Right lung (tissue), 5 donors: ENCODE results near the gene CD276. TPM values are rescaled to one million over a fixed set of nuclear protein-coding genes. Genes with fewer than 3 reads are reported as not detected.

Experiments used
- DNase-seq, 2 donors: peaks; one replicate each; pipeline ENCODE4 v3.0.0-alpha.2; 2013
- polyA plus RNA-seq, 5 donors: library from polyadenylated mRNA; unstranded; fragments of 120-200 nt; gene quantifications; one replicate each; pipeline versions ENCODE4 v1.2.1 to v1.2.3, GENCODE V29; 2013; ENCODE audit warnings: inconsistent platforms in 1 of 5, low replicate concordance in 1 of 5; ENCODE audit not compliant: insufficient read length in 5 of 5, insufficient read depth in 1 of 5

Gene CD276
- polyA plus RNA-seq, 5 donors = 138 to 179 (median 150) TPM

DNA sequence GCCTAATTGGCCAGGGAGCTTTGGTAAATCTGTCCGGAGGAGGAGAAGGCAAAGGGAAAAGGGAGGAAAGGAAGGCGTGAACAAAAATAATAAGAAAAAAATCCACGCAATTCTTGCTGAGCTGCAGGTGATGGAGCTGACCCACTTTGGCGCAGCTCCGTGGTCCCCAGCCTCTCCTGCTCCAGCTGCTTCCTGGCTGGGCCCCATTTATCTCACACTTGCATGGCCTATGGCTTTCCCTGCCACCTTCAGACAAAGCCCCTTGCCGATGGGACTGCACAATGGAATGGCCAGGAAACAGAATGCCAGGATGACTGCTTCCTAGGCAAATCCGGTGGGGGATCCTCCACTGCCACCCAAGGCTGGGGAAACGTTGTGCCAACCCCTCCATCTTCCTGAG is 62.1 kb downstream of the CD276 start:
- DNase-seq = no peak

DNA sequence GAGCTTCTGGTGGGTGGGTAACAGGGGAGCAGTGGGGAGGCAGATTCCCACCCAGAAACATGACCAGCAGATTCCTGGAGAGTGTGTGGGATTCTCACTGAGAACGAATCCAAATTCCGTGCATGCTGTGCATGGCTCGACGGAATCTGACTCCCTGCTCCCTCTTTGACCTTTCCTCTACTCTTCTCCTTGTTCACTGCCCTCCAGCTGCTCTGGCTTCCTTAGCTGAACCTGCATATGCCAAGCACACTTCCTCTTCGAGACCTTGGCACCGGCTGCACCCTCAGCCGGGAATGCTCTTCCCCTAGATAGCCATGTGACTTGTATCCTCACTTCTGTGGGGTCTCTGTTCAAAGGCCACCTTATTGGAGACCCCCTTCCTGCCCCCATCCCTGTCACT is 62.7 kb downstream of the CD276 start:
- no peak for DNase-seq

DNA sequence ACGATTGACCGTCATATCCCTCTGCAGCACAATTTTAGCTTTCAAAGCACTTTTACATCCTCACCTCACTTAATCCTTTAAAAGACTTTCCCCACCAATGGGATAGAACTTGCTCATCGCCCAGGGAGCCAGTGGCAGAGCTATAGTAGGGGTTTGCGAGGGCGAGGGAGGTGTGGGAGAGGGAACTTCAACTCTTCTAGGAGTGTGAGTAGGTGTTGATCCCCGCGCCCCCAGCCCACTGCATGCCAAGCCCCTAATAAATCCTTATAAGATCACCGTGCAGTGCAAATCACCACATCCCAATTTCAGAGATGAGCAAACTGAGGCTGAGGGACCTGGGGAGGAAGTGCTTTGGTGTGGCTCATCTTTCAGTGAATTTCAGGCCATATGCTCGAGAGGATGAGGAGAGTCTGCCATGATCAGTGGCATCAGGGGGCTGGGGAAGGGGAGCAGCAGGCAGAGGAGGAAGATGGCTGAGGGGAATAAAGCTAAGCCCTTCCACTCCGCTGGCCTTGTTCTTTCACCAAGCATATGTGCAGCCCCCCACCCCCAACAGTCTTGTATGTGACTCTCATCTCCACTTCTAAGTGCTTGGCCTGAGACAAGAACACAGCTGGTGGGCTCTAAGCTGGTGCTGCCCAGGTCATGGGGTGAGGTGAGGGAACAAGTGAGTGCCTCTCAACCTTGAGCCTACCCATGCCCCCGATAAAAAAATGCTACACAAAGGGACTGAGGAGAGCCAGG is 63.8 kb downstream of the CD276 start:
- DNase-seq = no peak

DNA sequence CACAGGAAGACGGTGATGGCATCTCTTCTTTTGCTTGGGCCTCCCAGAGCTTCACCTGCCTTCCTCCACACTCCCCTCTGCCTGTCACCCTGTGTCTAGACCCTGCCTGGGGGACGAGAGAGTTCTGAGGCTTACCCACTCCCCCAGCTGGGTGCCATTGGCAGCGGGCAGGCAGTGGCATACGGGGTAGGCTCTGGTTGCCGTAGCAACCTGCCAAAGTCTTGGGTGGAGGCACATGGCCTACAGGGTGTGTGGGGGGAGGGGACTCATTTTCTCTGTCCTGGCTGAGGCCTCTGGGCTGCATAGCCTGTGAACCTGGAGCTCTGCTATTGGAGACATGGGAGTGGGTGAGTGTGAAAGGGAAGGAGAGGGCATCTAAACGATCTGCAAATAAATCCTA is 64.5 kb downstream of the CD276 start:
- DNase-seq = no peak

DNA sequence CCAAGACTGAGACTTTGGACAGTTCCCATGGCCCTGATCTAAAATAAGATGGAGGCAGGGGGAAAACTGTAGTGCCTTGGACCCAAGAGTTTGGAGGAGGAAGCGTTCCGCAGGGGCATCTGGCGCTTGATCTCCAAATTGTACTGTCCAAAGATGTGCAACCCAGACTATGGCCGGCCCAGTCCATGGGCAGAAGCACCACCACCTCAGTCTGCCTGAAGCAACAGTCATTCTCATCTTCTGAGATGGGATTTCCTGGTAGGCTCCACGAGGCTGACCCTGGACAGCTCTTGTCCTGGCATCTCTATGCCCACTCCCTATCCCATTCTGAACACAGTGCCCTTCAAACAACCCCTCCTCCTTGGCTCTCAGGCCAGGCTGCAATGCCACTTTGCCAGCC is 65.3 kb downstream of the CD276 start:
- DNase-seq = no peak

DNA sequence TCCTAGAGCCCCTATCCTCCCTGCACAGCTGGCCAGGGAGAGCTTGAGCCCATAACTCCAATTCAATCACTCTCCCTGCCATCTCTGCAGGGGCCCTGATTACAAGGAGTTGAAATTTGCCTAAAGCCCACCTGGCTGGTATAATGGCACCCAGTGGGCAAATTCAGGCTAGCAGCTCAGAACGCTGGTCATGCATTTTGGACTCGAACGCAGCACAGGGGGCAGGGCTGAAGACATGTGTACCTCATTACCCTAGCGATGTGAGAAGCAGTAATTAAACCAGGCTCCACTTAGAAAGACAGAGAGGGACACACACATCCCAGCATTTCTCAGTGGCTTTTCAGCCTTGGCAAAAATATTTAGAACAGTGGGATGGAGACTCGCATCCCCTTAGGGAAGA is 65.8 kb downstream of the CD276 start:
- no peak for DNase-seq

DNA sequence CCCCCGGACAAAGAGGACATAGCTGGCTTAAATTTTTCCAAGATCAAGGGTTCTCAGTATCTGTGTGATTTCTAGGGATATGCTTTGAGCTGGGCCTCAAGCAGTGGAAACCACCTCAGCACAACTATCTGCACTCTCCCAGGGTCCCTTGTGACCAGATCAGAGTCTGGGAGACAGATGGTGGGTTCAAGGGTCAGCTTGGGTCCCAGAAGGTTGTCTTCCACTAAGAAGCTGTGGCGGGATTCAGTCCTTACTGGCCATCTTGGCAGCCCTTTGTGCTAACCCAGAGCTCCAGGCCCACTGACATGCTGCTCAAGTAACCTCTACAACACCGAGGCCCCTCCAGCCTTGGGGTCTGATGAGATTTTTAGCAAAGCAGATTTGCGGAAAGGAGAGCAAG is 66.3 kb downstream of the CD276 start:
- DNase-seq = no peak

DNA sequence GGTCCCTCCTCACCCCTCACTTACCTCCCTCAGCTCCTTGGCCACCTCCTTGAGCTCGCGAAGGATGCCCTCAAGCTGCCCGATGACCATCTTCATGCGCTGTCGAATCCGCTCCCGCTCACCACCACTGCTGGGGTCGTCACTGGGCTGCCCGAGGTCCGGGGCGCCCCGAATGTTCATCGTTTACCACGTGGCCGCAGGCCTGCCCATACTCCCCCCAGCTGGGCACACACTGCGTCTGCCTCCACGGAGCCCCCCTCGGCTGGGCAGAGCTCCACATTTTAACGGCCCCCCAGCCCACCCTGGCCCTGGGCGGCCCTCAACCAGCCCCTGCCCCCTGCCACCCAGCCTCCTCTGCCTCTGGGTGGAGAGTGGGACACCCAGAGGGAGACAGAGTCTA is 66.8 kb downstream of the CD276 start:
- DNase-seq = no peak

DNA sequence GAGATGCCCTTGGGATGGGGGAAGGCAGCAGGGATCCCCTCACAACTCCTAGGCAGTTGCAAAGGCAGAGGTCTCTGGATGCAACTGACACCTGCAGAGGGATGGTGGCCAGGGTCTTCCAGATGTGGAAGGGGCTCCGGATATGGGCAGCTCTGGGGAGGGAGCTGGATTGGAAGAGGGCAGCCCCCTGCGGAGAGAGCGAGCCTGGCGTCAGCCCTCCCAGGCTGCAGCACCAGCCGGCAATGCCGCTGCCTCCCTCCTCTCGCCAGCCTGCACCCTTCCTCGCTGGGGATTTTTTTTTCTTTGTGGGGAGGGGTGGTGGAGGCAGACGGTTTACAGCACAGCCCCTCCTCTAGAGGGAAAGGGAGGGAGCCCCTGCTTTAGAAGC is 67.3 kb downstream of the CD276 start:
- no peak for DNase-seq

DNA sequence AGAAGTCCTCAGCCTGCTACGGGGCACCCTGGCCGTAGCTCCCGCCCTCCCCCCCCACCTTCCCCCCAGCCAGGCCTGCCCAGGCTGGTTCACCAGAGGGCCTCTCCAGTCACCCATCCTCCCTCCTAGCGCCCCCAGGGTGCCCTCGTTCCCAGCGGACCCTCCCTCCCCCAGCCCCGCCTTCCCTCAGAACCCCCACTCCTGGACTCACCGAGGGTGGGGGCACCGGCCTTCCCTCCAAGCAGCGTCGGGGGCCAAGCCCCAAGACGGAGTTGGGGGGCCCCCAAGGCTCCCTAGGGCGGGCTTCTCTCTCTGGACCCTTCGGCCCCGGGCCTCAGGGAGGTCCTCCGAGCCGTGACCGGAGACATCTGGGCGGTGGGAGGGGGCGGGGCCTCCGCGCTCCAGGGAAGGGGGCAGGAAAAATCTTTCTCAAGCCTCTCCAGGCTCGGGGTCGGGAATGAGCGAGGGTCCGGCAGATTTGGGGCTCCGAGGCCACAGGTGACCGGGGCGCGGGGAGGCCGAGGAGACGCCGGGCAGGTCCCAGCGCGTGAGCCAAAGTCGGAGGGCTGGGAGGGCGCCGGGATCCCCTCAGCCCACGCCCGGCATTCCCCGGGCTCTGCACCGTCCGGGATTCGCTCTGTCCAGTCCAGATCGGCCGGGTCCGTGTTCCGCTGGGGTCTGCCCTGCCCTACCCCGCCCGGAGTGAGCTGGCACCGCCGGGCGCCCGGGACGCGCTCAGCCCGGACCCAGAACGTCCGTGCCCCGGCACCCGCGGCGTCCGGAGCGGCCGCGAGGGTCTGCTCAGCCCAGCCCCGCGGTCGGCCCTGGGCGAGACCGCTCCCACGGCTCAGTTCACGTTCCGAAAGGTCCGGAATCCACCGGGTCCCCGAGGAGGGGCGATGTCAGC is 68.0 kb downstream of the CD276 start:
- DNase-seq = no peak

DNA sequence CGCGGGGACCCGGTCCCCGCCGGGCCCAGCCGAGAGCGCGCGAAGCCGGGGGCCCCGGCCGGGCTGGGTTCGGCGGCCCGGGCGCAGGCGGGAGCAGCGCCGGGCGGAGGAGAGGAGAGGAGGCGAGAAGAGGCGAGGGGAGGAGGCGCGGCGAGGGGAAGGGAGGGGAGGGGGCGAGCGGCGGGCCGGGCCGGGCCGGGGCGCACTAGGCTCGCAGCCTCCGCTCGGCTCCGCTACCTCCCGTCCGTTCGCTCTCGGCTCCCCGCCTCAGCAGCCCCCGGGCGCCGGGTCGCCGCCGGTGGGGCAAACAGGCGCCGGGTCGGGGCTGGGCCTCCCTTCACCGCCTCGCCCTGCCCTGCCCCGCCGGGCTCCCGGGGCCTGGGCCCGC is 68.6 kb downstream of the CD276 start:
- peak in 1 of 2 donors; percentile 23 for DNase-seq

DNA sequence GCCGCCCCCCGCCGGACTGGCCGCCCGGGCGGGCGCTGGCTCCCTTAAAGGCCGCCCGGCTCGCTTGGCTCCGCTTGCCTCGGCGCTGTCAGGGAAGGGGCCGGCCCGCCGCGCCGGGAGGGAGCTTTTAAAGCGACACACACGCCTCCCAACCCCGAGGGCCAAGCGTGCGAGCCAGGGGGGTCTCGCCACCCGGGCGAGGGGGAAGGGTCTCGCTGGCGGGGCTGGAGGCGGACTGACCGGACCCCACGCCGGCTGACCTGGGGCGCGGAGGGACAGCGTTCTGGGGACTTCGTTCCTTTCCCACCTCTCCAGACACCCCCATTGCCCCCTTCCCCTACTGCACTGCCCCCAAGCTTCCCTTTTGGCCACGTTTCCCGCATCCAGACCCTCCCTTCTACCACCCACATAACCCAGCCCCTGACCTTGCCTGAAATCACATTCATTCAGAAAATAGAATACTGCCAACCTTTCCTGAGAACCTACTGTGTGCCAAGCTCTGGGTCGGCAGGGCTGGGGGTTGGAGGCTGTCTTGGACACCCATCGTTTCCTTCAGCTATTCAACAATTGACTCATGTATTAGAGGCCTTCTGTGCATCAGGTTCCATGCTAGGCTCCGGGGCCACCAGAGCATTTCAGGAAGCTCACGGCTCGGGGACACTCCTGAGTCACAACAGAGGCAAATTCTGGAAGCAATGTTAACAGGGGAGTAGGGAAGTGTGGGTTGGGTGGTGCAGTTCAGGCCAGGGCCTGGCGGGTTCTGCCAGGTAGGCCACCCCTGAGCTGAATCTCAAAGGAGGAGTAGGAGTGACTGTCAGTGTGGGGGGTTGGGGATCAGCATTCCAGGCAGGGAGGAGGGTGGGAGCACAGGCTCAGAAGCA is 69.3 kb downstream of the CD276 start, which contains the start of gene INSYN1:
INSYN1 (minus strand) TSS at position 102 of the 881 bp plus-strand sequence. CDS start 2,221 bp downstream, outside the sequence.
- DNase-seq = peak; percentile 55 to 56

DNA sequence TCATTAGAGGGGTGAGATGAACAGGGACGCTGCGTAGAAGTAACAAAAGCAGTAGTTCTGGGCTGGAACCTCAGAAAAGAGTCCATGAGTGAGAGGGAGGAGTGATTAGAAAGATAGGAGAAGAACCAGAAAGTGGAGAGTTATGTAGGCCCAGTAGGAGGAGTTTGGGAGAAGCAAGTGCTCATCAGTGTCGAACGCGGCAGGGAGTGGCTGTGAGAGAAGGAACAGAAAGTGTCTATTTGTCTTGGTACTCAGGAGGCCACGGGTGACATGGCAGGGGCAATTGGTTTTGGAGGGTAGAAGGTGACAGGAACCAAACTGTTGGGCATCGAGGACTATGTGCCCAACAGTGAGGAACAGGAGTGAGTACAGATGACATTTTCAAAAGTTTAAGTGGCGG is 70.3 kb downstream of the CD276 start:
- no peak for DNase-seq

DNA sequence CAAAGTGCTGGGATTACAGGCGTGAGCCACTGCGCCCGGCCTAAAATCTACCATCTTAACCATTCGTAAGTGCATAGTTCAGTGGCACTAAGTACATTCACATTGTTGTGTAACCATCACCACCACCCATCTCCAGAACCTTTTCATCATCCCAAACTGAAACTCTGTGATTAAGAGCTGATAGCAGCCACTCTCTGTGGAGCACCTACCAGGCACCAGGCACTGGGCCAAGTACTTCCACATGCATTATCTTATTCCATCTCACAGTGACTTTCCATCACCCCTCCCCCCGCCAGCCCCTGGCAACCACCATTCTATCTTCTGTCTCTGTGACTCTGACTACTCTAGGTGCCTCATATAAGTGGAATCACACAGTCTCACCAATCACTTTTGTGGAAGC is 71.3 kb downstream of the CD276 start:
- DNase-seq = no peak

DNA sequence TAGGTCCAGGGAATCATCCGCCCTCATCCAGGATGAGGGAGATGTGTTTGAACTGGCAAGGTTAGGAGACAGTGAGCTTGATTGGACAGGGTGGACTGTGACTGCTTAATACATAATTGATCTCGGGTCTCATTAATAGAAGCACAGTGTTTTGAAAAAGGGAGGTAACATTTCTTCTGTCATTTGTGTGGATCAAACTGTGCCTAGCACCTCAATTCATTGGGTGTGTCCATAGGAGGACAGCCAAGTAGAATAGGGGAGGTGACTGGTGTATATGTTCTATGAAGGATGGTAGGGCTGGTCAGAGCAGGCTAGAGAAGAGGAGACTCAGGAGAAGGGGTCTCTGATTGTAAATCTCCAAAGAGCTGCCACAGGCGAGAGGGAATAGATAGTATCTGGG is 71.8 kb downstream of the CD276 start:
- DNase-seq = no peak

DNA sequence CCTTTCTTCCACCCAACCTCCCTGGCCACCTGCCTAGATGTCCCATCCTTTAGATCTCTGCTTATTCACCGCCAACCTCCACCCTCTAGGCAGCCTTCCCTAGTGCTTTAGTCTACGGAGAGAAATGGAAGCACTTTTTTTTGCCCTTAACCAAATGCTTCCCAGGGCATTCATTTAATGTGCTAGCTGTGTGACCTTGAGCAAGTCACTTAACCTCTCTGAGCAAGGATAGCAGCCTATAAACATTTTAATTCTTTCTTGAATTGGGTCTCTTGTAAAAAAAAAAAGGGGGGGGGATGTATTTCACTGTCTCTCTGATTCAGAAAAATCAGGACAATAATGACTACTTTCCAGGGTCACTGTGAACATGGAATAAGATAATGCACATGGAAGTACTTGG is 72.2 kb downstream of the CD276 start:
- DNase-seq = no peak

DNA sequence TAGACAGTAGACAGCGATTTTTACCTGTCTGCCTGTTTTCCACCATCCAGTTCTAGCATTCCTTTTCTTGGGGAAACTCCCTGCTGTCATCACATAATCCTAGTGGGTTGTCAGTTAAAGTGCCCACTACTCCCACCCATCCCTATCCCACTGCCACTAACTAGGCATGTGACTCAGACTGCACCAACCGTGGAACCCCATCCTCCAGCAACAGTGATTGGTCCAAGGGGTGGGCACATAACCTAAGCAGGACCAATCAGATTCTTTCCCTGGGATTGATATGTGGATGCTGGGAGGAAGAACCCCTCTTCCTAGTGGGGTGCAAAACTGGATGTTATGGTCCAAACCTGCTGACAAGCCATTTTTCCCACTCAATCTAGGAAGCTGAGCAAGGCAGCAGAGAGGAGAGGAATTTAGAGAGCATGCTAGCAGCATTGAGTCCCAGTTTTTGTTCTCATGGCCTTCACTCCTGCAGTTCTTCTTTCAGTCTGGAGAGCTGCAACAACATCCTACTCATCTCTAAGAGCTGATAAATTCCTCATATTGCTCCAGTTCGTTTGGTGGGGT is 72.8 kb downstream of the CD276 start:
- no peak for DNase-seq

DNA sequence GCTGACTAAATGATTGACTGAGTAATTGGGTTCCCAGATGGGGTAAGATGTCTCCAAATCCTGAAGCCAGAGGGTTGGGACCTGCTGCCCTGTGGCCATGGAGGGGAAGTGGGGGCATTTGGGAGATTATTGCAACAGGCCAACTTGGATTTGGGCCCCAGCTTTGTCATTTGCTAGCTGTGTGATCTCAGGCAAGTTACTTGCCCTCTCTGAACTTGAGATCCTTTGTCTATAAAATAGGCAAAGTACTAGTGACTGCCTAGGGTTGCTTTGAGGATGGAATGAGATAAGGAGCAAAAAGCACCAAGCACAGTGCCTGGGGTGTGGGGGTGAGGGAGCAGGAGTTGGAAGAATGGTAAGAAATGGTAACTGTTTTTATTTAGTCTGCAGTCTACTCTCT is 73.4 kb downstream of the CD276 start:
- no peak for DNase-seq

DNA sequence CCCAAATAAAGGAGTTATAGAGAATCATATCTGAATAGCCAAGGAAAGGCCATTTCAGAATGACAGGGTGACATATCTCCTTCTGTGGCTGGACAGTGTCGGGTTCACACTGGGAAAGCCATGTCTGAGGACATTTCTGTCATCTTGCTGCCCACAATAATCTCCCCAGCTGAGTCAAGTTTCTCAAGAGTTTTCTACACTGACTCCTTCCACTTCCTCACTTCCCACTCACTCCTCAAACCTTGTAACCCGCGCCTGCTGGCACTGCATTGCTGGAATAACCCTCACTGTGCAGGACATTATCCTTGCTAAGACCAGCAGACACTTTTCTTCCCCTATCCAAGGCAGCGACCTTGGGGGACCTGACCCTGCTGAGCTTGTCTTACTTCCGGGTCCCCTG is 74.3 kb downstream of the CD276 start:
- DNase-seq = no peak

DNA sequence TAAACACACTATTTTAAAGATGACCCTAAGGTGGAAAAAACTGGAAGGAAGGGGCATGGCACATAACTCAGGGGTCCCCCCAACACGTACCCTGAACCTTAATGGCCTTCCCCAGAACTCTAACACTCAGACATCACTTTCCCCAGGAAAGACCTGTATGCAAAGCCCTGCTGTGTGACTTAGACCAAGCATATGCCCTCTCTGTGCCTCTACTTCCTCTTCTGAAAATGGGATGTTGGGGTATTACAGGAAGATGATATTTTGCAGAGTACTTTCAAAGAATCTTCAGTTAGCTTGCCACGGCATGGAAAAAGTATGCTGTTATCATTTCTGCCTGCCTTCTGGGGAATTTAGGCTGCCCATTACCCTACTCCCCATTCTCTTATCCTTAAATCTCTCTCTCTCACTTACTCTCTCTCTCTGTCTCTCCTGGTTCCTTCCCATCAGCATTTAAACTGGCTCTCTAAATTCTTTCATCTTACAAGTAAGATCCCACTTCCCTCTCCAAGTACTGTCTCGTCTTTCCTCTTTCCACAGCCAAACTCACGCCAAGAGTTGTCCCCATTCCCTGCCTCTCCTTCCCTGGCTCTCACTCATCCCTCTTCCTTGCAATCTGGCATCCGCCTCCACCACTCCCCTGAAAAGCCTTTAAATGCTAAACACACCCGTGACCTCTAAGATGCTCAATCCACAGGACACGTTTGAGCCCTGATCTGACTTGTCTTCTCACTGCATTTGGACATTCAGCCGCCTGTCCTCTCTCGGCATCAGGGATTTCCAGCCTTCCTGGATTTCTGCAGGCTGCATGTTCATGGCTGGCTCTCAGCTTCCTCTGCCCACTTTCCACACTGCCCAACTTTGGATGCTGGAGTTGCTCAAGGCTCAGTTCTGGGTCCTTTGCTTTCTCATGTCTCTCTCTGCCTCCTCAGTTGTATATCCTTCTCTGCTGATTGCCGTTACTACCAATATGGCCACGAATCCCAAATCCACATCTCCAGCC is 76.4 kb downstream of the CD276 start:
- no peak for DNase-seq
